ENCODE data around the gene STX5. TPM values are rescaled to one million over a fixed set of nuclear protein-coding genes. Genes with fewer than 3 reads are reported as not detected.

The STX5 gene
- total RNA-seq, 1 donor from 2014 or later: 40.9 TPM

GRCh38 chr11:62823677-62824076 is 8.2 kb downstream of the STX5 start:
- Histone ChIP-seq H3K36me3 (peaks cover 95% of the 10 kb centered on the region), H3K4me1 (peaks cover 5% of the 10 kb centered on the region), H3K27ac (no peak overlapping the region), H3K4me3 (no peak overlapping the region), H3K27me3 (no peaks in the 10 kb centered on the region), H3K9me3 (no peaks in the 10 kb centered on the region)
- ATAC-seq (no peak), DNase-seq (no peak)
- intact Hi-C loops (cut with DNase I): no loop called here
- no peak for TF ChIP-seq CTCF (IDR thresholded peaks at IDR 0.05)

GRCh38 chr11:62817129-62817528 is 14.7 kb downstream of the STX5 start:
- peaks cover 65% of the 10 kb centered on the region for H3K36me3 ChIP-seq
- H3K4me3 ChIP-seq: no peak overlapping the region
- TF ChIP-seq CTCF (IDR thresholded peaks at IDR 0.05): no peak

GRCh38 chr11:62816557-62816956 is 15.3 kb downstream of the STX5 start:
- DNase-seq (no peak), ATAC-seq (peak; percentile 73)
- H3K27ac ChIP-seq: peak overlapping the region; percentile 2
- H3K4me1 ChIP-seq: no peaks in the 10 kb centered on the region
- no peak overlapping the region for H3K4me3 ChIP-seq
- no peak for TF ChIP-seq CTCF (IDR thresholded peaks at IDR 0.05)
- no peaks in the 10 kb centered on the region for H3K27me3 ChIP-seq
- no peaks in the 10 kb centered on the region for H3K9me3 ChIP-seq
- H3K36me3 ChIP-seq: peaks cover 59% of the 10 kb centered on the region
- intact Hi-C loops (cut with DNase I): no loop called here

More at GRCh38 chr11:62817129-62817528, 14.7 kb downstream of the STX5 start:
- ATAC-seq: no peak
- Histone ChIP-seq H3K9me3 (no peaks in the 10 kb centered on the region), H3K27me3 (no peaks in the 10 kb centered on the region), H3K4me1 (no peaks in the 10 kb centered on the region), H3K27ac (peak overlapping the region; percentile 2)
- intact Hi-C loops (cut with DNase I): no loop called here
- no peak for DNase-seq

- H3K27me3 ChIP-seq: no peaks in the 10 kb centered on the region
- H3K9me3 ChIP-seq: no peaks in the 10 kb centered on the region
These were observed 20.2 kb downstream of the STX5 start for GRCh38 chr11:62811659-62812058.

GRCh38 chr11:62810748-62811147 is 21.1 kb downstream of the STX5 start:
- DNase-seq: no peak
- intact Hi-C loops (cut with DNase I): no loop called here
- H3K36me3 ChIP-seq: peaks cover 6% of the 10 kb centered on the region
- H3K27ac ChIP-seq: no peak overlapping the region
- no peaks in the 10 kb centered on the region for H3K27me3 ChIP-seq
- no peak for TF ChIP-seq CTCF (IDR thresholded peaks at IDR 0.05)
- H3K9me3 ChIP-seq: no peaks in the 10 kb centered on the region
- ATAC-seq: no peak
- H3K4me1 ChIP-seq: peaks cover 14% of the 10 kb centered on the region
- H3K4me3 ChIP-seq: no peak overlapping the region

More at GRCh38 chr11:62811659-62812058, 20.2 kb downstream of the STX5 start:
- H3K4me3 ChIP-seq: no peak overlapping the region
- no peak overlapping the region for H3K27ac ChIP-seq
- intact Hi-C loops (cut with DNase I): no loop called here
- ATAC-seq (no peak), DNase-seq (no peak)
- peaks cover 13% of the 10 kb centered on the region for H3K36me3 ChIP-seq
- H3K4me1 ChIP-seq: peaks cover 5% of the 10 kb centered on the region
- no peak for TF ChIP-seq CTCF (IDR thresholded peaks at IDR 0.05)

GRCh38 chr11:62806611-62807121 is 25.2 kb downstream of the STX5 start:
- no peaks in the 10 kb centered on the region for H3K9me3 ChIP-seq
- ATAC-seq (peak; percentile 12), DNase-seq (no peak)
- TF ChIP-seq CTCF (IDR thresholded peaks at IDR 0.05): no peak
- intact Hi-C loops (cut with DNase I): no loop called here
- peaks cover 28% of the 10 kb centered on the region for H3K4me1 ChIP-seq
- H3K36me3 ChIP-seq: peaks cover 23% of the 10 kb centered on the region
- H3K4me3 ChIP-seq: no peak overlapping the region
- H3K27me3 ChIP-seq: no peaks in the 10 kb centered on the region
- peak overlapping the region; percentile 93 for H3K27ac ChIP-seq
